ENCODE data around the gene POLN.

Gene POLN

GRCh38 chr4:2069986-2070385, 171.9 kb downstream of the POLN start:
- DNase-seq (ENCODE audit: low read depth) = no peak

DNA sequence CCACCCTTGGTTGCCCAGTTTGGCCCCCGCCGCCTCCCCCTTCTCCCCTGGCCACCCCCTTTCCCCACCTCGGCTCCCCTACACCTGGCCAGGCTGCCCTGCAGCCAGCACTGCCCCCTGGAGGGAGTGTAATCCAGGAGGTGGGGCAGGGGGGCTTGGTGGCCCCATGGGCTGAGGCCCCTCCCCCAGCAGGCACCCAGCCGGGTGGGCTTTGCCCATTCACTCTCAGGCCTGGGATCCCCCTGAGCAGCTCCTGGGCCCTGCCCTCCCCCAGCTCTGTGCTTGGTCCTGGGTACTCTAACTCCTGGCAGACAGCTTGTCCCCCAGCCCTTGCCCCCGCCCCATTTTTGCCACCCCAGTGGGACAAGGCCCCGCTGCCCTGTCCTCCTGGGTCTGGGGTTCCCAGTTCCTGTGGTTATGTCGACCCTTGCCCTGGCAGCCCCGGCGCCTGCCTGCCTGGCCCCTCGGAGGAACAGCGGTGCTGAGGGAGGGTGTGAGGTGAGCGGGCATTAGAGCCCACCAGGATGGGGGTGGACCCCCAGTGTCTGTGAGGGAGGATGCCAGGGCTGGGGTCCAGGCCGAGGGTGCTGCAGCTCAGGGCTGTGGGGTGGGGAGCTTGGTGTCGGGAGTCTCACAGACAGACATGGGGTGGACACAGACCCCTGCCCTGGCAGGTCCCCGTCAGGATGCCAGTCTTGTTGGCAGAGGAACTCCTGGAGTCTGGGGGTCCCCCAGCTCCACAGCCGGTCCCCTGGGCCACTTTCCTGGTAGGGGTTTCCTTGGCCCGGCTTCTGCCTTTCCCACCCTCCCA, 172.6 kb downstream of the POLN start:
- no peak for DNase-seq (ENCODE audit: low read depth)

GRCh38 chr4:2068566-2068965, 173.4 kb downstream of the POLN start:
- DNase-seq (ENCODE audit: low read depth) = no peak

DNA sequence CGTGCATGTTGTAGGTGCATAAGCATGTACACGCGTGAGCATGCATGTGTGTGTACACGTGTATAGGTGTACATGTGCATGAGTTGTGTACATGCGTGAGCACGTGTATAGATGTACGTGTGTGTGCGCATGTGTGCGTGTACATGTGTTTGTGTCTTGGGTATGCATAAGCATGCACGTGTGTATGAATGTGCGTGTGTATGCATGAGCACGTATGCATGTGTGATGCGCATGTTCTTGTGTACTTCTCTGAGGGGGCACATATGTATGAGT, 173.8 kb downstream of the POLN start:
- no peak for DNase-seq (ENCODE audit: low read depth)

DNA sequence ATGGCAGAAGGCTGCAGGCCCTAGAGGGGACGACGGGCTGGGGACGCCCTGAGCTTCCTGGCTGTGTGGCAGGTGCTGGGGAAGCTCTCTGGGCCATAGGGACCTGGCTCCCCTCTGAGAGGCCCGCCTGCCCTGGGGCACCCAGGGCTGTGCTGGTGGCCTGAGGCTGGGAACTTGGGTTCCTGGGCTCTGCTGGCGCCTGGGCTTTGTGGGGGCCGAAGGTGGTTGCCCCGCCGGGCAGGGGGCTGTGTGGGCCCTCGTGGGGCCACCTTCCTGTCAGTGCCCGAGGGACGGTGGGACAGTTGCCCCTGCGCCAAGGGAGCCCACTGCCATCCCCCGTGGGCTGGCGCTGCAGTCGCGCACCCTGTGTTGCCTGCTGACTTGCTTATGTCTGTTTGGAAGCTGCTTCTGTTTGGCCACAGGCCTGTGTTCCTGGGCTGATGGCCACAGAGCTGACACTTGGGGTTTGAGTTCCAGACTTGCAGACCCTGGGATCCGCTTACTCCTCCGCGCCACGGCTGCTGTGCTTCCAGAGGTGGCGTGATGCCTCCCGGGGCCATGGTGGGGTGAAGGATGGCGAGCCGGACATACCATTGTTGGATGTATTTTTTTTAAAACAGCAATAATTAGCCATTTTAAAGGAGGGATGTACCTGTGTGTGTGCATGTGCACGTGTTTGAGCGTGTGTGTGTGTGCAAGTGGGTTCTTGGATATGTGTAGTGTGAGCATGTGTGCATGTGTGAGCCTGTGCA, 174.3 kb downstream of the POLN start:
- DNase-seq (ENCODE audit: low read depth) = no peak

DNA sequence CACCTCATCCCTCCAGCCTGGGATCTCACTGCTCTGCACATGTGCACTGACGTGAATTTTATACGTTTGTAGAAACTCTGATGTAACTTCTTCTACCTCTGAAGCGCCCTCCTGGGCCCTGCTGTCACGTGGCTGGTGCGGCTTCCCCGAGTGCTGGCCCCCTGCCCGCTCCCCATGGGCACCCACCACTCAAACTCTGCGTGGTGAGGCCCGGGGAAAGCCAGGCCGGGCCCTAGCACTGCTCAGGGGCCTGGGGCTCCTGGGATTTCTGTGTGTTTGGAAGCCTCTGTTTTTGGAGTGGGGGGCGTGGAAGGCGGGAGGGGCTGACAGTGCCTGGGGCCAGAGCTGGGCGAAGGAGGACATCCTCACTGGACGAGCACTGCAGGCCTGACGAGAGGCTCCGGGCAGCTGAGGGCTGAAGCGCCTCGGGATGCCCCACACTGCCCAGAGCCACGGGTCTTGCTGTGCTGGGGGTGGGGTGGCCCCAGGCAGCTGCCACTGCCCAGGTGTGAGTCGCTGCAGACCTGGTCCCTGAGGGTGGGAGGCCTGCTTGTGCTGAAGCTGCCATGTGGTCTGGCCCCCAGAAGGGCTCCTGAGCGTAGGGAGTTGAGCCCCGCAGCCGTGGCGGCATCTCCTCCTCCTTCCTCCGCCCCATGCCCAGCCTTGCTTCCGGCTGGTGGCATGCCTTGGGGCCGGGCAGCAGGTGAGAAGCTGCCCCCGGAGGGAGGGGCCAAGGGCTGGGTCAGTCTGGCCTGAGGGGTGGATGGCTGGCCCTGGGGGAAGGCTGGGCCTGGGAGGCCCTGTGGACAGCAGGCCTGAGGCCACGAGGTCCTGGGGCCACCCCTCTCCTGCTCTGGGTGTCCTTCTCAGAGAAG, 175.1 kb downstream of the POLN start:
- no peak for DNase-seq (ENCODE audit: low read depth)

GRCh38 chr4:2066011-2066551, 175.8 kb downstream of the POLN start:
- no peak for DNase-seq (ENCODE audit: low read depth)

DNA sequence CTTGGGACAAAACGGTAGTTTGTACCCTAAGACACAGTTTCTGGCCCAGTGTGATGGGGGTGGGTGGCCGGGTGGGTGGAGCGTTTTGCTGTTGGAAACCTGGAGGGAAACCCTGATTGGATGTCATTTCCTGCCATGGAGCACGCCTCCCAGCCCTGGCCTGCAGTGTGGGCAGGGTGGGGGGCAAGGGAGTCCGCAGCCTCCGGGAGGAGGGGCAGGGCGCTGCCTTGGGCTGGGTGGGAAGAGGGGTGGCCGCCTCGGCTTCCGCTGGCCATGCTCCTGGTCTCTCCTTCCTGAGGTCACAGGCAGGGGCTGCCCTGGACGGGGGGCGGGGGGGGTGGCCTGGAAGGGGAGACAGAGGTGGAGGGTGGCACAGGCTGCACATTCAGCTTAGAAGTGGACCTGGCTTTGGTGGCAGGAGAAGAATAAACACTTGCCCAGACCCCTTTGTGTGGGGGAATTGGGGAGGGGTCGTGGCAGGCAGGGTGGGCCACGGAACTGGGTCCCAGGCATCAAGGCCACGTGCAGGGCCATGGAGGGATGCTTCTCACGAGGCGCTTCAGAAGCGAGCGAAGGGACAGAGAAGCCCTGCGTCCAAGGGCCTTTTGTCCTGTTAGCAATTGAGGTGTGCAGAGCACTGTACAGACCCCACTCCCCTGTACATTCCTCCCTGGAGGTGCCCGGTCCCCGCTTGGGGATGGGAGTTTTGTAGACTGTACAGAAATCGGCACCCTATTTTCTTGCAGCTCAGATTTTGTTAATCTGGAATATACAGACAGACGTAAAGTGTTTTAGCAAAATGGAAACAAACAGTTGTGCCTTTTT, 176.6 kb downstream of the POLN start:
- no peak for DNase-seq (ENCODE audit: low read depth)

- no peak for DNase-seq (ENCODE audit: low read depth)
Measured at GRCh38 chr4:2064276-2064991, 177.5 kb downstream of the POLN start.

DNA sequence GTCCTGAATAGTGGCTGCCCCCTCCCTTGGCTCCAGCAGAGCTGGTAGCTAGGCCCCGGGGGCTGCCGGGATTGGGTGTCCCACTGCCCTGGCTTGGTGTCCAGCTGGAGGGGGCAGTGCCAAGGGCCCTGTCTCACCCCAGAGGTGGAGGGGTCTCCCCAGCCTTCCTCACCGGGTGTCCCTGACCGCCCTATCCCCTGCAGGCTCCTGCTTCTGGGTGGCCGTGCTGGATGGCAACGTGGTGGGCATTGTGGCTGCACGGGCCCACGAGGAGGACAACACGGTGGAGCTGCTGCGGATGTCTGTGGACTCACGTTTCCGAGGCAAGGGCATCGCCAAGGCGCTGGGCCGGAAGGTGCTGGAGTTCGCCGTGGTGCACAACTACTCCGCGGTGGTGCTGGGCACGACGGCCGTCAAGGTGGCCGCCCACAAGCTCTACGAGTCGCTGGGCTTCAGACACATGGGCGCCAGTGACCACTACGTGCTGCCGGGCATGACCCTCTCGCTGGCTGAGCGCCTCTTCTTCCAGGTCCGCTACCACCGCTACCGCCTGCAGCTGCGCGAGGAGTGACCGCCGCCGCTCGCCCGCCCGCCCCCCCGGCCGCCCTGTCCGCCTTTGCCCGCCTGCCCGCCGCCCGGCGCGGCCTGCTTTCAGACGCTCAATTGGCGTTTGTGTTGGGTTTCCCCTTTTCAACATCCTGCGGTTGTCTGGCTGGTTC, 178.2 kb downstream of the POLN start:
- DNase-seq (ENCODE audit: low read depth) = no peak

- DNase-seq (ENCODE audit: low read depth) = no peak
Measured at GRCh38 chr4:2062808-2063524, 179.0 kb downstream of the POLN start.

- no peak for DNase-seq (ENCODE audit: low read depth)
Measured at GRCh38 chr4:2062168-2062807, 179.6 kb downstream of the POLN start.

DNA sequence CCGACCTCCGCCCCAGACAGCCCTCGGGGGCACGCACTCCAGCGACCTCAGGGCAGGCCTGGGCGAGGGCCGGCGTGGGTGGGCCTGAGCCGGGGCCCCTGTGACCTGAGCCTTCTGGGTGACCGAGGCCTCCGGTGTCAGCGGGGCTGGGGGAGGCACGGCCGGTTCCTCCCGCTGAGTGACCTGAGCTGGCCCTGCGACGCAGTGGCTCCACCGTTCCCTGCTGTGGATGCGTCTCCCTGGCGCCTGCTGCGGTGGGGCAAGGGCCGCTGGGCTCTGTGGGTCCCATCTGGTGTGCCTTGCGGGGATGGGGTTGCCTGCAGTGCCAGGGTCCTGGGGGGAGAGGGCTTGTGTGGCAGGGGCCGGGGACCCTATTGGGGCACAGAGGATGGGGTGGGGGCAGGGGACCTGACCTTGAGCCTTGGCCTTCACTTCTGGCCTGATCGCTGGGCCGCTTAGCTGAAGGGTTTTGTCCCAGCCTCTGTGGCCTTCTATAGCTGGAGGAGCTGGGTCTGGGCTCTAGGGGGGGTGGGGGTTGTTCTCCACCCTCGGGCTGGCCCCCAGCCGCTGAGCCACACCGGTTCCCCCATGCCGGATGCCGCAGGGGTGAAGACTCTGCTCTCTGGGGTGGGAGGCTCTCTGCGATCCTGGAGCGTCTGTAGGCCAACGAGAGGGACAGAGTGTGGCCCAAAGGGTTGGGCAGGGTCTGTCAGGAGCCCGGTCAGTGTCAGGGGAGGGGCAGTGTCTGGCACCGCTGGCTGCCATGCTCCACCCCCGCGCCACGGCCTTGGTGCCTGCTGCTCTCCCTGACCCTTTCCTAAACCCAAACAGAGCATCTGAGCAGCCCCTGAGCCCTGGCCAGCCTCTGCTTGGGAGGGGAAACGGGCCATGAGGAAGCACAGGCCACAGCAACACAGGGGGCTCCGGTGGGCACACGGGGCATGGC, 180.5 kb downstream of the POLN start:
- DNase-seq (ENCODE audit: low read depth) = no peak

DNA sequence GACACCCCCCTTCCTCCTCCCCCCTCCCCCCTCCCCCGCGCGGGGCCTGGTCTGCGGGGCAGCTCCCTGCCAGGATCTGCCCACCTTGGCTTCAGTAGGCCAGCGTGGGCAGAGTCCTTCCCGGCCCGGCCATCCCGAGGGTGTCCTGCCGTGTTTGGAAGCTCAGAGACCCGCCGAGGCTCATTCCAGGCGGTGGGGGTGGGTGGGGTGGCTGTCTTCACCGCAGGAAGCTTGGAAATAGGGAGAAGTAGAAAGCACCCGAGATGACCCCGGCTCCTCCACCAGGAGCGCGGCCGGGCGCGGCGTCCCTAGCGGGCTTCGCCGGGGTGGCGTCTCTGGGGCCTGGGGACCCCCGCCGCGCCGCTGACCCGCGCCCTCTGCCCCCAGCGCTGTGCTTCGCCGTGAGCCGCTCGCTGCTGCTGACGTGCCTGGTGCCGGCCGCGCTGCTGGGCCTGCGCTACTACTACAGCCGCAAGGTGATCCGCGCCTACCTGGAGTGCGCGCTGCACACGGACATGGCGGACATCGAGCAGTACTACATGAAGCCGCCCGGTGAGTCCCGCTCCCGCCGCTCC, 181.2 kb downstream of the POLN start:
- DNase-seq (ENCODE audit: low read depth) = no peak

DNA sequence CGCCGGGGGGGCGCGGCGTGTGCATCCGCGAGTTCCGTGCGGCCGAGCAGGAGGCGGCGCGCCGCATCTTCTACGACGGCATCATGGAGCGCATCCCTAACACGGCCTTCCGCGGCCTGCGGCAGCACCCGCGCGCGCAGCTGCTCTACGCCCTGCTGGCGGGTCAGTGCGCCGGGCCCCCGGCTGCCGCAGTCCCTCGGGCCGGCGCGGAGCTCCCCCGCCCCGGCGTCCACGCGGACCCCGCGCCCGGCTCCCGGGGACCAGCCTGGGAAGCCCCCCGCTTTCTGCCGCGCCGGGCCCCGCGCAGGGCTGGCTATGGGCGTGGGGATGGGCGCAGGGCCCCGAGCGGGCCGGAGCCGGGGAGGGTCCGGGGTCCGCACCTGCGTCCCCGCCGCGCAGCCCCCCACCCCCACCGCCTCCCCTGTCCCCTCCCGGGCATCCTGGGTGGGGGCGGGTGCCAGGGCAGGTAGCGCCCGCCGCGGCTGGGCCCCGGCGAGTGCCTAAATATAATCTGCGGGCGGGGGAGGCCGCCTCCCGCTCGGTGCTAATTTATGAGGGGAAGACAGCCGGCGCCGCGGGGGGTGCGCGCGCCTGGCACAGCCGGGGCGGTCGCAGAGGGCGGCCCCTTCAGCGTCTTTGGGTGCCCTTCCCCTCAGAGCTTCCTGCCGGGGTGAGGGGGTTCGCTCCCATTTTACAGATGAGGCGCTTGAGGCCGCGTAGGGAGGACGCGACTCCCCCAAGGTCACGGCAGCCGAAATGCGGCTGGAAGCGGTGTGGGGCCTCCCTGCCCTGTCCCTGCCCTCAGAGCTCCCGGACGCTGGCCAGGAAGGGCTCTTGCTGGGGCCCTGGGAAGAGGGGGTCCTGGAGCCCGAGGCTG, 182.0 kb downstream of the POLN start:
- no peak for DNase-seq (ENCODE audit: low read depth)

DNA sequence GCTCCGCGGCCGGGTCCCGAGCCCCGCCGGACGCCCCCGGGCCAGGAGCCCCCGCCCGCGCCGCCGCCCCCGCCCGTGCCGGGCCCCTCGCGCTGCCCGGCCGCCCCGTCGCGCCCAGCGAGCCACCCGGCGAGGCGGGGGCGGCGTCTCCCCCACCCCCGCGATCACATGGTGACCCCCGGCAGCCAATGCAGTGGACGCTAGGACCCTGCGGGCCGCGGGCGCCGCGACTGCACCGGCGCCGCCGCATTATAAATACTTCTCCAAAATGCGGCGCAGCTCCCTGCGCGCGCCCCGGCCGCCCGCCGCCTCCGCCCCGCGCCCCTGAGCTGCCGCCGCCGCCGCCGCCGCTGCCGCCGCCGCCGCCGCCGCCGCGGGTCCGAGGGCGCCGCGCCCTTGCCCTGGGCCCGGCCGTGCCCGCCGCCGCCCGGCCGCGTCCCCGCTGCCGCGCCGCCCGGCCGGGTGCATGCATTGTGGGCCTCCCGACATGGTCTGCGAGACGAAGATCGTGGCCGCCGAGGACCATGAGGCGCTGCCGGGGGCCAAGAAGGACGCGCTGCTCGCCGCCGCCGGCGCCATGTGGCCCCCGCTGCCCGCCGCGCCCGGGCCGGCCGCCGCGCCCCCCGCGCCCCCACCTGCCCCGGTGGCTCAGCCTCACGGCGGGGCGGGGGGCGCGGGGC, 182.7 kb downstream of the POLN start, which contains the start of gene NAT8L:
TSS of gene NAT8L (plus strand) at position 282 of the 680 bp plus-strand sequence. CDS start at position 467, 185 bp downstream.
- DNase-seq (ENCODE audit: low read depth) = no peak

All from HS-5 (cell line).